ENCODE results near the gene PHOX2B.
"Not testable (repeated sequence)": the region's sequence is repeated elsewhere in the genome, so short reads cannot be mapped to it uniquely, and the experiment has no call there.

The PHOX2B gene

DNA sequence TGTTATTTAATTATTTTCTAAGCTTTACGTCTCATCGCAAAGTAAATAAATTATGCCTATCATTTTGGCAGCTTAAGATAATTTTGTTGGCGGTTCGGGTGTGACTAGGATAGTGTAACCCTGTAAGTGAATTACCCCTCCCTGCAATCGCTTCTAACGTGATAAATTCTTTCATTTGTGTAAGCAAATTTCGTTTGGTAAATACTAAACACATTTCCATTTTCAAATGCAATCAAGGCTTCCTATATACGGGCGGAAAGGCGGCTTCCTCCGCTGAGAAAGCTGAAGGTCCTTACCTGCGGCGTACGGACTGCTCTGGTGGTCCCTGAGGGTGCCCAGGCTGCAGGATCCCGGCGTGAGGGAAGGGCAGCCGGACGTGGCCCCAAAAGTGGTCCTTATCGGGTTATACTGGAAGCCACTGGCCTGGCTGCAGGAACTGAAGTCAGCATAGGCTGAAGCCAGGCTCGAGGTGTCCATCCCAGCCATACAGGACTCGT lies 403 bp downstream of the PHOX2B start:
- no peak for DNase-seq (ENCODE audit: low read depth)

DNA sequence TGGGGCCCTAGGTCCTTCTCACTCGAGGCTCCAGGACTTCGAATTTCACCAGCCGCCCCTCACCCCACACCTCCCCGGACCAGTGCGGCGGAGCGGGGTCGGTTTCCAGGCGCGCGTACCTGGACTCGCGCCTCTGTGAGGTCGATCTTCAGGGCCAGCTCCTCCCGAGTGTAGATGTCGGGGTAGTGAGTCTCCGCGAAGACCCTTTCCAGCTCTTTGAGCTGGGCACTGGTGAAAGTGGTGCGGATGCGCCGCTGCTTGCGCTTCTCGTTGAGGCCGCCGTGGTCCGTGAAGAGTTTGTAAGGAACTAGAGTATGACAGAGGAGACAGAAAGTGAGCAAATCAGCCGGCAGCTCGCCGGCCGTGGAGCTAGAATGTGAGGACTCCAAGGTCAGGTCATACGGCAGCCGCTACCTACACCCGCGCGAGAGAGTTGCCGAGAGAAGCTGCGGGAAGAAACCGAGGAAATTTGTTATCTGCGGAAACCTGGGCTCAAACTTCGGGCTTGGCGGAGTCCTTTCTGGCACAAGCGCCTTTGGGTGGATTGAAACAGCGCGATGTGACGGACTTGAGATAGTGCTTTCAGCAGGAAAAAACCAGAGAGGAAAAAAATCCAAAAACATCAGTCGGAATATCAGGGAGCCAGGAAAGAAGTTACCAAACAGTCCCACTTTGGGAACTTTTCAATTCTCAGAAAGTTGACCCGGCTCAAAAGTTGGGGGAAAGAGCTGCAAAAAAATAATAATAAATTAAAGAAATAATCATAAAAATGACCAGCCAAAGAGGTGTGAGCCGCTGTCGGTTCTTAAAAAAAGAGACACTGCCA lies 1.1 kb downstream of the PHOX2B start:
- no peak for DNase-seq (ENCODE audit: low read depth)

DNA sequence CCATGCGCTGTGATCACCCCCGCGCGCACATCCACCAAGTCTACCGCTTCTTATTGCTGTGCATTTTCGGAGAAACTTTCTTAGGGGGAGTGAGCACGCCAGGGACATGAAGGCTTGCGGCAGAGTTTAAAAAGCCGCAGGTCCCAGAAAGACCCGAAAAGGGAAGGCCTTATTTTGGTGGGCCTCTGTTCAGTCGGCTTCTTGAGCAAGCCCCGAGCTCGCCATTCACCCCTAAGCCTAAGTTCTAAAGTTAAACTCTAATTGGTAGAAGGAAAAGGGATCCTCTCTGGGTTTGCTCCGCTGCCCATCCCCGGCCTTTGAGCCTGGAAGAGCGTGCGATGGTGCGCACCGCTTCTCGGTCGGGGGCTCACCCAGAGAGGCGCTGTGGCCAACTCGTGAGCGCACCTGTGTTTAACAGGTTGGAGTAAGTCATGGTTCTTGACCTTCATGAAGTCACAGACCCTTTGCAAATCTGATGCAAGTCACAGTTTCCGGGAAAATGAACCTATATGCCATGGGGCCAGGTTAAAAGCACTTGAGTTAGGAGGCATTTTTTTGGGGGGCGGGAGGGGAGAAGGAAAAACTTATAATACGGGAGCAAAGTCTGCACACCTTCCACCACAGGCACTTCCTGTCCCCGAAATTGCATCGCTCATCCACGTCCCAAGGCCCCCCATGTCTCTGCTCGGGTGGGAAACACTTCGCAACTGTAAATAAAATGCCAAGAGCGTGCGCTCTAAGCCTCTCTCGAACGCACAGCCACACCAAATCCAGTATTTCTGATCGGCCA lies 1.9 kb downstream of the PHOX2B start:
- DNase-seq (ENCODE audit: low read depth), result no peak

DNA sequence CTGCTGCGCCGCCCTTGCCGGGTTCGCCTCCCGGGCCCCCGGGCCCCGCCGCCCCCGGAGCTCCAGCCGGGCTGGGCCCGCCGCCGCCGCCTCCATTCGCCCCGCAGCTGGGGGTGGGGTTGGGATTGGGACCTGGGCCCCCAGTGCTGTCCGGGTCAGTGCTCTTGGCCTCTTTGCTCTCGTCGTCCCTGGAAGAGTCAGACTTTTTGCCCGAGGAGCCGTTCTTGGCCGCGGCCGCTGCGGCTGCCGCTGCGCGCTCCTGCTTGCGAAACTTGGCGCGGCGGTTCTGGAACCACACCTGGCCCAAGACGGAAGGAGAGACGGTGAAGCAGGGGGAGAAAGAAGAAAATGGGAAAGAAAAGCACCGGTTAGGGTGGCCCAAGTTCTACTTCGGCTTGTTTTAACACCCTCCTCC lies 2.5 kb downstream of the PHOX2B start:
- no peak for DNase-seq (ENCODE audit: low read depth)

DNA sequence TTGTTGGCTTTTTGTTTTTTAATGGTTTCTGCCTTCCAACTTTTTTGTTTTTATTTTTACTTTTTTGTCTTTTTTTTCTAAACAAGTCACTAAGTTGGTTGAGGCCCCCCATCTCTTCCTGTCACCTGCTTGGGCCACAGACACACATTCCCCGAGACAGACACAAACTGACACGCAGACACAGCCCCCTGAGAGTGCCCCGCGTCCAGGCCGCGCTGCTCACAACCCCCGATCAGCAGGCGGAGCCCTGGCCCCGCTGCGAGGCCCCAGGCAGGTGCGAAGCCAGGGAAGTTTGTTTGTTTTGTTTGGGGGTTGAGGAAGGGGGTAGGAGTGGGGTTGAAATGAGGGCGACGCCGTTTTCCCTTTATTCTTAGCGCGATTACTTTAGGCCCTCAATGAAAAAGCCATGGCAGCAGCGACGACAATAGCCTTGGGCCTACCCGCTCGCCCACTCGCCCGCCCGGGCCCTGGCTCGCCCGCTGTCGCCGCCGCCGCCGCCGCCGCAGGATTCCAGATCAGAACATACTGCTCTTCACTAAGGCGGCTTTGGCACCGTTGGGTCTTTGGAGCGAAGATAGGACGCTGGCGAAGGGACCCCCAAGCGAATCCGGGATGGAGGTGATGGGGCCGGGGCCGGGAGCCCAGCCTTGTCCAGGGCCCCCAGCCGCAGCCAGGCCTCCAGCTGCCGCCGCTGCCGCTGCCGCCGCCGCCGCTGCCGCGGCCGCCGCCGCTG lies 3.1 kb downstream of the PHOX2B start:
- no peak for DNase-seq (ENCODE audit: low read depth)

- no peak for DNase-seq (ENCODE audit: low read depth)
These were observed 3.8 kb downstream of the PHOX2B start for GRCh38 chr4:41744572-41745291.

- no peak for DNase-seq (ENCODE audit: low read depth)
These were observed 7.2 kb downstream of the PHOX2B start for GRCh38 chr4:41741354-41741753.

- DNase-seq (ENCODE audit: low read depth), result not testable (repeated sequence)
These were observed 11.0 kb downstream of the PHOX2B start for GRCh38 chr4:41737491-41737890.

GRCh38 chr4:41734371-41734770 lies 14.2 kb downstream of the PHOX2B start:
- DNase-seq (ENCODE audit: low read depth), result no peak

GRCh38 chr4:41731569-41732126 lies 16.9 kb downstream of the PHOX2B start:
- no peak for DNase-seq (ENCODE audit: low read depth)

- DNase-seq (ENCODE audit: low read depth), result no peak
These were observed 20.0 kb downstream of the PHOX2B start for GRCh38 chr4:41728573-41728913.

- DNase-seq (ENCODE audit: low read depth), result no peak
These were observed 20.5 kb downstream of the PHOX2B start for GRCh38 chr4:41727861-41728572.

GRCh38 chr4:41725254-41725653 lies 23.3 kb downstream of the PHOX2B start:
- no peak for DNase-seq (ENCODE audit: low read depth)

GRCh38 chr4:41723286-41723685 lies 25.2 kb downstream of the PHOX2B start:
- no peak for DNase-seq (ENCODE audit: low read depth)

GRCh38 chr4:41722181-41722580 lies 26.3 kb downstream of the PHOX2B start:
- no peak for DNase-seq (ENCODE audit: low read depth)

DNA sequence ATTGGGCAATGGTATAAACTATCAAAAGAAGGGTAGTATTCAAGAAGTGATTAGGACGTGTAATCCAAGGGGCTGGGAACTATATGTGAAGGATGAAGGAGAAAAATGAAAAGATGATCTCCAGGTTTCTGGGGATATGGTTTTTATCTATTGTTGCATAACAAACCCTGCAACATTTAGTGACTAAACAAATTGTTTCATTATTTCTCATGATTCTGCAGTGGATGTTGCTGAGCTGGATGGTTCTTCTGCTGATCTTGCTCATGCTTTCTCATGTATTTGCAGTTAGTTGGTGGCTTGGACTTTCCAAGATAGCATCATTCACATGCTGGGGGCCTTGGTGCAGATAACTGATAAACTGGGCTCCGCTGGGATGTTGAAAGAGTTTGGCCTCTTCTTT lies 29.1 kb downstream of the PHOX2B start:
- DNase-seq (ENCODE audit: low read depth), result no peak

DNA sequence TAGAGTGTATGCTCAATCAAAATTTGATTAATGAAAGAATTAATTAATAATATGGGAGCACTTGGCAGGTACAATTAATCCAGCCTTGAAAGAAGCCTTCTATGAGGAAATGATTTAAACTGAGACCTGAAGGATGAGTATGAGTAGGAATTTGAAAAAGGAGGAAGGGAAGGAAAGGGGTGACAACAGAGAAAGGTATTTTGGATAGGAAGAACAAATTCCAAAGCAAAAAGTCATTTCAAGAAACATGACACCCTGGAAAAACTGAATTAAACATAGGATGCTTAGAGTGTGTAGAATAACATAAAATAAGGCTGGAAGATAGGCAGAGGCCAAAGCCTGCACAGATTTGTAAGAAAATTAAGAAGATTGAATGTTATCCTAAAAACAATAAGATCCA lies 29.6 kb downstream of the PHOX2B start:
- no peak for DNase-seq (ENCODE audit: low read depth)

DNA sequence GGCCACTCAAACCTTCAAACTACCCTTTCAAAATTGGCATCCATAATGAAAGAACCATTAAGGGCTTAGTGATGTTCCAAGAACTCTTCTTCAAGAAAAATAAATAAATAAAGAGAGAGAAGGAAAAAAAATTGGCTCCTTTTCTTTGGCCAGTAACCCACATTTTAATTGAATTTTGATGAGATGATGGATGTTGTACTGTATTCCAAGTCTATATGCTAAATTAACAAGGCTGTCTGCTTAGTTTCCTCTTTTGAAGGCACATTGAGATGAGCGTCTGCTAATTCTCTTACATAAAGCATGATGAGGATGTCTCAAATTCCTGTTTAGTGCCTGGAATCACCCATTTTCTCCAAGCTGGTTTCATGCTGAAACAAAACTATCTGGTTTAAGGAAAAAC lies 33.4 kb downstream of the PHOX2B start:
- DNase-seq (ENCODE audit: low read depth), result no peak

- DNase-seq (ENCODE audit: low read depth), result no peak
These were observed 34.0 kb downstream of the PHOX2B start for GRCh38 chr4:41714364-41715000.

DNA sequence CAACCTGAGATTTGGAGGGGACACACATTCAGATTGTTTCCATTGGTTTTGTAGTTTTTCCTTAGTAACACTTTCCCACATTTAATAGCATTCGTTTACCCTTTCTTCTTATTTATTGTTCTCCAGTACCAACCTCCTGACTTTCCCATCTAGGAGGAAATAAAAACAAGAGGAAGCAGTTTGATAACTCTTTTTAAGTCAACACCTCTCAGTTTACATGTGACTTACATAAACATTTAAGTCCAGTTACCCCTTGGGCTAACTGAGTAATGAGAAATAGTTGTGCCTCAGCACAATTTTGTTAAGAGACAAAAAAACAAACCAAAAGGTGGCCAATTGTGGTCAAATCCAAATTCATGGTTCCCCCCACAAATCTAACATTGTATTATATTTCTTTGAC lies 34.8 kb downstream of the PHOX2B start:
- no peak for DNase-seq (ENCODE audit: low read depth)
